ENCODE measurements around the gene MED29.
A peak's percentile ranks its signal among the peaks of the same experiment; 100 is the strongest.

- TF ChIP-seq CTCF (IDR thresholded peaks at IDR 0.05): peak; percentile 98
- TF ChIP-seq EZH2 (IDR thresholded peaks at IDR 0.05): no peak
- no peak for TF ChIP-seq EZH2phosphoT487 (IDR thresholded peaks at IDR 0.05)
These were observed 20.6 kb downstream of the MED29 start for GRCh38 chr19:39411832-39412099.
